HG03342 (cell line): ENCODE results near the gene BCL2L11.

Experiments used
- ATAC-seq: cut with Tn5 transposase; IDR thresholded peaks from one replicate; pipeline ENCODE4 v1.9.1; 2021; ENCODE audit warnings: mild to moderate bottlenecking, moderate library complexity; ENCODE audit not compliant: unreplicated experiment

BCL2L11 gene

DNA sequence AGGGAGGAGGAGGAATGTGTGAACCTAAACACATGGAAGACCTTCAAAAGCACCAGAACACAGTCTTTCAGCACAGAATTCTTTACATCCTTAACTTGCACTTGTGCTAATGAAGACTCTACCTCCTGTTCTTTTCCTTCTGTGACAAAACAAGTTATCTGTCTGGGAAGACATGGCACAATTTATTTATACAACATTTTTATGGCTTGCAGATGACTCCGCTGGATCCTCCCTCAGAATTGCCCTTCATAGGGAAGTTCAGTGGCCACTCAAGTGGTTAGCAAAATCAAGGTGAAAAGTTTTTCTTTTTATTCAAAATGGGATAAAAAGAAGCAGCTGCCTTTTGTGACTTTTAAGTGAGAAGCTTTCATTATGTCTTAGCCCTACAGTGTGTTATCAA lies 21.4 kb downstream of the BCL2L11 start:
- no peak for ATAC-seq

DNA sequence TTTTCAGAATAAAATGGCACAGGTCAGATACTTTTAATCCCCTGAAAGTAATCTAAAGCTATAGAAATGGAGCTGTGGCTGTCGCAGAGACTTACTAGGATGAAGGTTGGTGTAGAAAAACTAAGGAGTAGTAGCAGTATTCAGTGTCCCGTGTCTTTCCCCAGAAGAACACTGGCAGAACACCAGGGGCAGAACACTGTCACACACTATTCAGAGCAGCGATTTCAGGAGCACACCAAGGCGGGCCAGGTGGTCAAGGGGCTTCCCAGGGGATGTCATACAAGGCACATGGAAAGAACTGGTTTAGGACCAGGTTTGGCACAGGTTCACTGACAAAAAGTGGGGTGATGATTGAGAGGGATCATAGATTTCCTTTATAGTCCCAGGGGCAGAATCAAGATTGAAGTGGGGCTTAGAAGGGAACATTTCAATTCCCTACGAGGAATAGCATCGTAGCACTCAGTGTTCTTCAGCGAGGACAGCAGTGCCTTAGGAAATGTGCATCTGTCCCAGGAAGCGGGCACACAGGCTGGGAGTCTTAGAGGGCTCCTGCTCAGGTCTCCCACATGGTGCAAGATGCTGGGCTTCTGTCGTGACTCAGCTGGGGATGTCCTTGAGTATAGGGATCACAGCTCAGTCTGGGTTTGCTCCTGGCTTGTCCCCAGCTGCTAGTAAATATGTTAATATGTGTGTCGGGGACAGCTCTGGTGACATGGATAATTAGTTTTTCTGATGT lies 22.6 kb downstream of the BCL2L11 start:
- ATAC-seq, result no peak

DNA sequence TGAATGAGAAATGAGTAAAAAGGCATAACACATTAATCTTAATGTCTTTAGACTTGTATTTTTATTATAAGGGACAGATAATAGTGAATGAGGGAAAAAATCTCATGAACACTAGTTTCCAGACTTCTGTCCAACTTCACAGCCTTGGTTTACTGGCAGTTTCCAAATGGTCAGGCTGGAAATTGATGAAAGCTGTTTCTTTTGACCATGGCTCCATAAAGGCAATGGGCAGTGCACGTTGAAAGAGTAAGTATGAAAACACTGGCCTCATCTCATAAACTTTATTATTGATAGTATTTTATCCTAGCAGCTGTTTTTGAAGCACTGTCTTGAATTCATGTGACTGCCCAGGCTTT lies 23.1 kb downstream of the BCL2L11 start:
- no peak for ATAC-seq

DNA sequence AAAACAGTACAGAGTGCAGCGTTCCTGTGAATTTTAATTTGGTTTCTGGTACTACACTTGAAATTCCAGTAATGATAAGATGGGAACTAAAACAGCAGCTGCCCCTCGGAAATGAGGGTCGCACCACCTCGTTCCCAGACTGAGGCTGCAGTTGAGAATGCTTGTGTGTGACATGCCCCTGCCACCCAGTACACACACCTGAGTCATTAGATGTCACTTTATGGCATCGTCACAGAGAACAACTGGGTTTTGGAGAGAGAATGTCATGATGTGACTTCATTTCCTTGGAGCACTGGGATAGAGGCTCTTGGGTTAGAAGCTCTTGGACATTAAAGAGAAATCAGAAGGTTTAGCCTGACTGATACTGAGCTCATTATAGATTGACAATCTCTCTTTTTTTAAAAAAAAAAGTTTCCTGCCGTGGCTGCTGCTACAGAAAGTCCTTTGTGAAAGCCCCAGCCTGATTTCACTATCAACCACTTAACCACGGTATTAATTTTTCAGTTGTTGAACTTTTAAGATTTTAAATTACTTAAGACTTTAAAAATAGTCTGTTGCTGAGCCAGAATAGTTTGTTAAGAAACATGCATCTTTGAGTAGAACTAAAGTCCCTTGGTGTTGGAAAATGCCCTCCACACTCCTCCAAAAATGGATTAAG lies 24.5 kb downstream of the BCL2L11 start:
- no peak for ATAC-seq

DNA sequence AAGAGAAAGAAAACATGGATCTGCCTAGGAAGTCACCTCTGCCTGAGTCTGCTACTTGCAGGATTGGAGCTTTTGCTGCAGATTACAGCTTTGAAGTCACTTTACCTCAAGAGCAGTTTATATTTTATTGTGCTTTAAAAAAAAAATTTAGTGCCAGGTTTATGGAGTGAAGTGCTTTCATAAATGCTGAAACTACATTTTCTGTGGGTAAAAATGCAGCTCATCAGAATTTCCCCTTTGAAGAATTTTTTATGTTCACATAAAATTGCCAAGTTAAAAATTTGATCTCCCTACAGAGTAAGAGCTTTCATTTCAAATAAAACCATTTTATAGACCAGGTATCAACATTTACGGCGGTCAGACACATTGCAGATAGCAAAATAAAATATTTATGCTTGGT lies 25.2 kb downstream of the BCL2L11 start:
- ATAC-seq, result no peak

DNA sequence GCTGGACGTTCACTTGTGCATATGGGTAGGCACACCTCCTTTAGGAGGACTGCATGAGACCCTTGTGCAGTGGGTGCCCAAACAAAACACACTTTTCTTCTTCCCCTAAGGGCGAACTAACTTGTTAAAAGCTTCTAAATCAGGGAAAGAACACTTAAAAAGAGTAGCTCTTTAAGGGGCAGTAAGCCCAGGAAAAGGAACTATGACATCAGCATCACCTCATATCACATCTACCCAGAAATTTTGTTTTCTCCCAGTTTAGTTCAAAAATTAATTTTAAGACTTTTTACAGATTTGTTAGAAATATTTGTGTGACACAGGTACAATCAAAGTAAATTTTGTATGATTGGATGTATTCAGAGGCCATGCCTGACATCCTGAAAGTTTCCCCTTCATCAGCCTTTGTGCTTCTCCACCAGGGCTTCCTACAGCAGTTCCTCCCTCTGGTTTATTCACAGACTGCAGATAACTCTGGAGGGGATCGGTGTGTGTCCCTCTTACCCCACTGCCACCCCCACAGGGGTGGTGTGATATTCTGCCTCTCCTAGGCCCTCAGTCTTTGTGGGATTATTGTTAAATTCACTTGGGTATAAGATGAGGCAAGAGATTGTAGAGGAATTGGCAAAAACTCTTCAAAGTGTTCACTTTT lies 27.6 kb downstream of the BCL2L11 start:
- ATAC-seq, result no peak

DNA sequence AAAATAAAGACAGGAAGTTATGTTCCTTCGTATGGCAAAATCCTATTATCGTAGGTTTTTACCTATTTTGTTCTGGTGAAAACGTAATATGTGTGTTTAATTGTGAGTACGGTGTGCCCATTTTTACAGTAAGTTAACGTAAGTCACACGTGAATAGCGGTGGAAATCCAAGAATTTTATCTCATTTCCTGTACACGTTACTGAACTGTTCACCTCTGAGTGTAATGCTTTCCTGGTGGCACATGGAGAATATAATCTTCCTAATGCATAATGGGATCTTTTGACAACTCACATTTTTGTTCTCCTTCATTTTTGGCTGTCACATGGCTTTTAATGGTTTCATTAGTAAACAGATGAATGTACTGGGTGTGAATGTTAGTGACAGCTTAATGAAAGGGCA lies 28.2 kb downstream of the BCL2L11 start:
- no peak for ATAC-seq

DNA sequence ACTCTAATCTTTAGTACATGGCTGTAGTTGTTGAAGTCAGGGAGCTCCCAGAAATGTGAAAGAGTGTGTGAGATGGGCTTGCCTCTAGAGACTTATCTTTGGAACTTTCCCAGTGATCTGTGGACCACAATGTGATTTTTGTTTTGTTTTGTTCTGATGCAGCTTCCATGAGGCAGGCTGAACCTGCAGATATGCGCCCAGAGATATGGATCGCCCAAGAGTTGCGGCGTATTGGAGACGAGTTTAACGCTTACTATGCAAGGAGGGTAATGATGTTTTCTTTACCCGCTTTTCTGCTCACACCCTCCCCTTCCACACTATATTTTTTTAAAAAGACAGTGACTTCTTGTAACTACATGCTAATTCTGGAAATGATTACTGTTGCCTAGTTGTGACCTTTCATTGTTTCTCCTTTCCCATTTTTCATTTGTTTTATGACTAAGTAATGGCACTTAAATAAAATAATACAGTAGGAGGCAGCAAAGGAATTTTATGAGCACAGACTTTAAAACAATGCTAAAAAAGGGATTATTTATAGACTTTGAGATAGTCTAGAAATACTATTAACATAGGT lies 29.3 kb downstream of the BCL2L11 start:
- no peak for ATAC-seq

DNA sequence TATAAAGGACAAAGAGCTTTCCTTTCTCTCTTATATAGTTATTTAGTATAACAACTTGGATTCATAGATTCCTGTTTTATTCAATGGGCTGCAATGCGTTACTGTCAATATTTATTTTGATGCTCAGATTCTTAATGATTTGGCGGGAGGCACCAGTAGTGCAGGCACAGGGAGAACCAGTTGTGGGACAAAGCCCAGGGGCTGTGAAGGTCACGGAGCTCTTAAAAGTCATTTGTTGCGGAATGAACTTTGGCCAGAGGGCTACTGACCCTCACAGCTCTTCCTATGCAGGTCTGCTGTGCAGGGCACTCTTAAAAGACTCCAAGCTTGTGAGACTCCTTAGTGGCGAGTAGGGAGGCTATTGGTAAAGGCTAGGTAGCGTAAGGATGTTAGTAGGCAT lies 34.0 kb downstream of the BCL2L11 start:
- ATAC-seq, result no peak

DNA sequence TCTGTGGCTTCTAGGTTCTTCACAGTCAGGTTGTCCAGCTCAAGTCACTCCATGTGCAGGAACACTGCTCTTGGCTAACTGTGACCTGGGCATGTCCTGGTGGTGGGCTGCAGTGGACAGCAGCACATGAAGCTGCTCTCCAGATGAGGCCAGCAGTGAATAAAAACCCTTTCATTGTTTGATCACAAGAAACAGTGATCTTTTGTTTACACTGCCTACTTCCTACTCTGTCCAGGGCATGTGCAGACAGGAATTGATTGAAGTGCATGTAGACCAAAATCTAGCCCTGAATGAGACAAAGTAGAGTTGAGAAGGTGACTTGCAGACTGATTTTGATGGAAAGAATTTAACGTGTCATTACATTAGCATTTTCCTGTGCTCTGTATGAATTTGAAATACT lies 34.9 kb downstream of the BCL2L11 start:
- no peak for ATAC-seq

DNA sequence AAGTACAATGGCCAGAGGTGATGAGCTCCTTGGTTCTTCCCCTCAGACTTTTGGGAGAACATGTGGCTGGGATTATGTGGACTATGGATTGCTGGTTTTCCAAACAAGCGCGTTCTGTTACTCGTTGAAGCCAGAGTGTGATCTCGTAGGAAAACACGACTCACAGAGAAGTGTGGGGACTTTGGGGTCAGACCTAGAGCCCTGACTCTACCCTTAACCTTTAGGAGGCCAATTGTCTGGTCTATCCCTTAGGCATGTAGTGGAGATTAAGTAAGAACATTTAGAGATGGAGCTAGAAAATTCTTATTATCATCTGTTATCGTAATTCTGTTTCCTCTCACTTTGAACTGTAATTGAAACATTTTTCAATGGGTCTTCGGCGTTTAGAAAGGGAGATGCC lies 35.8 kb downstream of the BCL2L11 start:
- ATAC-seq, result no peak

DNA sequence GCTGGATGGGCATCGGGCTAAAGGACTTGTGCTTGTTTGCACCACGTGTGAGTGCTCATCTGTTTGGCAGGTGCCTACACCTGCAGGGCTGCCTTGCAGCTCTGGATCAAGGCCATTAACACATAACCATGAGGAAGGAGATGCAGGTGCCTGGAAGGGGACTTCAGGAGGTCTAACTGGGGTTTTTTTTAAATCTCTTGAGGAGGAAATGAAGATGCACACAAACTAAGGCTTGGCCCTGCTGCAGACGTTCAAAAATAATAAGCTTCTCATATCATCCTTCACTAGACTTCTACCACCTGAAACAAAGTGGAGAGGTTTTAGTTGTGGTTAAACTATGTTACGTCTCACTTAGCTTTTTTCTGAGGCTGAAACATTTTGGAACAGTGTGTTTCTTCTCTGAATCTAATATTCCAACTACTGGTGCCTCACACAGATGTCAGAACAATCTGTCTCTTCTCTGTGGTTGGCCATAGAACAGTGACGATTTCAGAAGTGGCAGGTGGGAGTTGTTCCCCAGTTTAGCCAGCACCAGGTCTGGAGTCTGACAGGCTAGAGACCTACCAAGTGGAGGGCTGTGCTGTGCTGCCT lies 36.5 kb downstream of the BCL2L11 start:
- ATAC-seq, result peak; percentile 39

DNA sequence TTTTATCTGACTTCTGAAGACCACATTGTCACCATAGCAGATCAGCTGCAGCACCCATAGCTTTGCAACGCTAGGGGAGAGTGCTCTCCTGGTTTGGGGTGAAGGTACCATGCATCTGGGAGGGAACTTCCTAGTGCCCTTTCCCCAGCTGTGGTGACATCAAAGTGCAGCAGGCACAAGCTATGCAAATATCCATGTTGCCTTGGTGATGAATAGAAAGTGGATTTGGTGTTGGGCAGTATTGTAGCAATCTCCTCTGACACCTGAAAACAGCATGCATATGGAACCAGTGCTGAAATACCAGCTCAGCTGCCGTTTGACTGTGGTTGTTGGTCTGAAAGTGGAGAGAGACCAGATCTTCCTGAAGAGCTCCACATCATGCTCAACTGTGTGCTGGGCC lies 37.1 kb downstream of the BCL2L11 start:
- peak; percentile 72 for ATAC-seq

DNA sequence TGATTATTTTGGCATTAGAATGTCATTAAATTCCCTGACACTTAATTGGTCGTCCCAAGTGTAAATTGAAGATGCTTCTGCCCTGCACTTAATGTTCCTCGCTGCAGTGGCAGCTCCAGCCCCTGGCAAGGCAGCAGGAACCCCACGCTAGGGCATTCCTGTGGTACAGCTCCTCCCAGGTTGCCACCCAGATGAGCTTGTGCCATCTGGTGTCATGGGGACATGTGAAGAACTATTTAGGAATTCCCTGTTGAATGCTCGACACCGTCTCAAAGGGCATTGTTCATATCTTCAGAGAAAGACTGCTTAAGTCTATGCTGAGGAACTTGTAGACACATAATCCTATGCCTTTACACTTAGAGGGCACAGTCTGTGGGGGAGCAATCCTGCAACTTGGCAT lies 38.9 kb downstream of the BCL2L11 start:
- ATAC-seq, result no peak

DNA sequence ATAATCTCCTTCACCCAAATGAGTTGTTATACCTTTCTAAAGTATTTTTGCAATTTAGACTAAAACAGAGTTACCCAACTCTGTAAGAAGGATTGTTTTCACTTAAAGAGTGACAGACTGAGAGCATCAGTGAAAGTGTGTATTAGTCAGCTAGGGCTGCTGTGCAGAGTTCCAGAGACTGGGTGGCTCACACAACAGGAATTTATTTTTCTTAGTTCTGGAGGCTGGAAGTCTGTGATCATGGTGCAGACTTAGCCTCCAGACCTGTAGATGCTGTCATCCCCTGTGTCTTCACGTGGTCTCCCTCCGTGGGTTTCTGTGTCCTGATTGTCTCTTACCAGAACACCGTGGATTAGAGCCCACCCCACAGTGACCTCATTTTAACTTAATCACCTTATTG lies 40.0 kb downstream of the BCL2L11 start:
- ATAC-seq, result no peak

DNA sequence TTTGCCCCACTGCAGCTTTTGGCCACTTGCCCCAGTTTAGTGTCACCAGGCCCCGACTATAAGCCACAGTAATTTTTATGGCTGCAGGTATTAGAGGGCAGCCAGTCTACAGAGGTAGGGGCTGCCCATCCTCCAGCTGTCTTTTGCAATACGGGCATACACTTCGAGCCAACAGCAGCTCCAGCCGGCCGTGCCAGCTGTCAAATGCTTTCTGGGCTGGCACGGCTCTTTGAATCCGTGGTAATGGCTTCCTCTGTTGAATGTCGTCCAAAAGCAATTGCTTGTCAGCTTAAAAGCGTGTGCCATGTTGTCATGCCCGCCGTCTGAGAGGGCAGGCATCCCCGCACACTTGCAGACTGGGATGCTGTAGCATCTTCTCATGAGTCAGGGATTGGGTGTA lies 41.3 kb downstream of the BCL2L11 start:
- no peak for ATAC-seq

DNA sequence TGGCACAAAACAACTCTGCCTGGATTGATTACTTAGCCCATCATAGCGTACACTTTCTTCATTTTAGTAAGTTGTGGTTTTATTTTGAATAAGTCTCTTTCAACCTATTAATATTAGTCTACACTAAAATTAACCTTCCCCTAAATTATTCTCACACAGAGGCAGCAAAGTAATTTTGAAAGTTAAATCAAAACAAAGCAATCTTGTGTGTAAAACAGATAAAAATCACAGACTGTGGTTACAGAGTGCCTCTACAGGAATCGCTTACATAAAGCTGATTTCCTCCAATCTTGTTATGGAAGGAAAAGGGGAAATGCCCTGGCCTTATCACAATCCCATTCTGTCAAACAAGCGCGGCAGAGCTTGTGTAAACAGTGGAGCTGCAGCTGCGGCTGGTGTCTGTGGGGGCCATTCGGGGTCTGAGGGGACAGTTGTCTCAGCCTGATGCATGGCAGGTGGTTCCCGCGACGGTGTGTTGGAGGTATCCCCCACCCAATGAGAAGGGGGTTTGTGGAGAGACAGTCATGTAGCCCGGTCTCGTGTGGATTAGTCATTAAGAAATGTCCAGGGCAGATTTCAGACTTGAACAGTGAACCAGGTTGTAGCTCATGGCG lies 42.1 kb downstream of the BCL2L11 start:
- ATAC-seq, result no peak

DNA sequence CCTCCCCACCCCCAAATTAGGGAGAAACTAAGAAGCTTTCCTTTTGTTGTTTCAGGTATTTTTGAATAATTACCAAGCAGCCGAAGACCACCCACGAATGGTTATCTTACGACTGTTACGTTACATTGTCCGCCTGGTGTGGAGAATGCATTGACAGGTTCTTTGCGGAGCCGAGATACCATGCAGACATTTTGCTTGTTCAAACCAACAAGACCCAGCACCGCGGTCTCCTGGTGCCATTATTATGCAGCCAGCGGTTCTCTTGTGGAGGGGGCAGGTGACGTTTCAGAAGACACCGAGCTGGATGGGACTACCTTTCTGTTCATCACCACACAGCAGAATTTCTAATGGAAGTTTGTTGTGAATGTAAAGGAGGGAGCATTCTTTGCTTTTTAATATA lies 43.4 kb downstream of the BCL2L11 start:
- ATAC-seq, result no peak

DNA sequence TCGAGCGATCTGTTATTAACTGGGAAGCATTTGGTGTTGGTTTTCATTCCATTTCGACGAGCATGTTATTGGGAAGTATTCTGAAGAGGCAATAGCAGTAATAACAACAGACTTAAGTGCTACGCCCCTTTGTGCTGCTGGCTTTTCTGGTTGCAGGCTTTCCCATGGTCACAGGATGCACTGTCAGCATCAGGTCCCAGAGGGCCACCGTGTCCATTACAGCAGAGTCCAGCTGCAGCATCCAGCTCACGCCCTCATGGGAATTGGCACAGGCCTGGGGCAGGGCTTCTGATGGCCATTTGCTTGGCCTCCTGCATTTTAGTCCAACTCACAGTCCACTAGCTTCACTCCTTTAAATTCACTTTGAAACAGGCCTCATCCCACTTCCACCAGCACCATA lies 44.4 kb downstream of the BCL2L11 start:
- no peak for ATAC-seq

DNA sequence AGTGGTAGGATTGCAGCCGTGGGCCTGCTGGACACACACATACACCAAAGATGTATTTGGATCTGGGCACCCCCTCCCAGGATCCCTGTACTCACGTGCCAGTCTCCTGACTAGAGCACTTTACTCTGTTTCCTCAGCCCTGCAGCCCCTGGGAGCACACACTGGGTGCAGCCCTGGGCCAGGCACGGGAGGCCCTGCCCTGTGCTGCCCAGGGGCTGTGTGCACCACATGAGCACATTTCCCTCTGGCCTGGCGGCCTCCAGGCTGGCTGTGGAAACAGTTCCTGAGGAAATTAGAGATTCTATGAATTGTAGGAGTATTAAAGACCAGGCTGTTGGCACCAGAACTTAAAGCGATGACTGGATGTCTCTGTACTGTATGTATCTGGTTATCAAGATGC lies 45.4 kb downstream of the BCL2L11 start:
- no peak for ATAC-seq
